ENCODE results near the gene SLC8A2. TPM values are rescaled to one million over a fixed set of nuclear protein-coding genes. Genes with fewer than 3 reads are reported as not detected.

SLC8A2 gene
- total RNA-seq, 1 experiment from 2014 or later = 11.3 TPM

- no peaks in the 10 kb centered on the region for H3K79me1 ChIP-seq (ENCODE audit: insufficient read depth, low read depth, low read length, poor library complexity, severe bottlenecking)
- Mint-ChIP-seq H3K27ac (no peak overlapping the region; a peak in 1 of 7 replicates), H3K9me3 (no peaks in the 10 kb centered on the region; a peak in 1 of 5 replicates), H3K4me3 (no peak overlapping the region), H3K4me1 (peaks cover 7 to 20% of the 10 kb centered on the region in 2 experiments), H3K27me3 (ENCODE audit: low read depth) (peaks cover 16% of the 10 kb centered on the region), H3K36me3 (ENCODE audit: insufficient read depth in 1 of 3, low read depth in 3 of 3) (no peaks in the 10 kb centered on the region; a peak in 1 of 7 replicates)
- H4K91ac ChIP-seq (ENCODE audit: insufficient read length, low read depth, low read length) = no peak overlapping the region
- H2AK5ac ChIP-seq (ENCODE audit: insufficient read length, low read length) = no peak overlapping the region
- H2AFZ ChIP-seq (ENCODE audit: low read length) = no peak overlapping the region
- DNase-seq = no peak
- no peak overlapping the region for H3K9ac ChIP-seq (ENCODE audit: extremely low read depth, insufficient read length, low read length)
- no peaks in the 10 kb centered on the region for H3K9me3 ChIP-seq (ENCODE audit: control insufficient read depth, low read depth, low read length)
- H3K18ac ChIP-seq (ENCODE audit: insufficient read length, low read depth, low read length) = no peak overlapping the region
- H3K4me1 ChIP-seq (ENCODE audit: insufficient read depth, low read length) = no peaks in the 10 kb centered on the region
- H3K23me2 ChIP-seq (ENCODE audit: insufficient read length, low read depth, low read length, poor library complexity, severe bottlenecking) = peaks cover 8% of the 10 kb centered on the region
- H4K5ac ChIP-seq (ENCODE audit: insufficient read length, low read depth, low read length) = no peak overlapping the region
- no peak overlapping the region for H2BK15ac ChIP-seq (ENCODE audit: low read depth, low read length)
- H3K56ac ChIP-seq (ENCODE audit: insufficient read length, low read depth, low read length) = no peak overlapping the region
- no peak overlapping the region for H3K4ac ChIP-seq (ENCODE audit: low read depth, low read length)
- no peak overlapping the region for H3K14ac ChIP-seq (ENCODE audit: insufficient read depth, low read length)
- no peaks in the 10 kb centered on the region for H3K27me3 ChIP-seq (ENCODE audit: insufficient read depth, low read length)
- no peak overlapping the region for H2BK20ac ChIP-seq (ENCODE audit: low read depth, low read length, poor library complexity, severe bottlenecking)
- H4K20me1 ChIP-seq (ENCODE audit: control insufficient read depth, insufficient read depth, insufficient read length) = no peaks in the 10 kb centered on the region
- H3K27ac ChIP-seq (ENCODE audit: insufficient read length, low read depth, low read length) = no peak overlapping the region
- H3K79me2 ChIP-seq (ENCODE audit: insufficient read depth, low read length) = no peaks in the 10 kb centered on the region
- H3K4me2 ChIP-seq (ENCODE audit: insufficient read depth, insufficient read length, low read length) = no peak overlapping the region
- whole genome bisulfite sequencing (ENCODE audit: extremely low coverage, insufficient read length, low lambda C conversion rate) = no CpG with 5 or more reads among the region's 7 CpGs
- no peak overlapping the region for H4K8ac ChIP-seq (replicated peaks; ENCODE audit: insufficient read length, low read depth, low read length)
- no peak overlapping the region for H3K23ac ChIP-seq (ENCODE audit: insufficient read length, low read depth, low read length)
- no peak overlapping the region for H2BK120ac ChIP-seq (ENCODE audit: low read depth, low read length, poor library complexity, severe bottlenecking)
- no peak overlapping the region for H3T11ph ChIP-seq (ENCODE audit: low read length)
- no peak for TF ChIP-seq CTCF (conservative IDR thresholded peaks at IDR 0.05)
- no peak overlapping the region for H2BK12ac ChIP-seq (ENCODE audit: insufficient read length, low read depth, low read length)
- H2BK5ac ChIP-seq (ENCODE audit: insufficient read length, low read length) = no peak overlapping the region
Observed at GRCh38 chr19:47434088-47434487, 37.6 kb downstream of the SLC8A2 start.

Measured in H9 (cell line).